Body of pancreas (tissue), 4 donors: Measurements from ENCODE around the gene MSI2. TPM values are rescaled to one million over a fixed set of nuclear protein-coding genes. Genes with fewer than 3 reads are reported as not detected.

ENCODE experiments used
- ATAC-seq: fragments of 150-250 bp; one replicate; pipeline ENCODE4 v1.9.1; 2016
- DNase-seq, 4 donors: peaks; one replicate each; pipeline ENCODE4 v3.0.0-alpha.2; 2019
- H3K27ac ChIP-seq, 4 donors: fragments of 200-600 bp; sonication (generic); 1 replicate in 3 of 4; 2 replicates in 1 of 4; pipeline versions ENCODE4 v1.5.1 to v1.6.1; 2016 to 2019; ENCODE audit warnings: mild to moderate bottlenecking in 1 of 4, mixed read lengths in 1 of 4, moderate library complexity in 1 of 4
- H3K27me3 ChIP-seq, 2 donors: fragments of 200-600 bp; sonication (generic); one replicate each; pipeline ENCODE4 v1.6.0; 2016; ENCODE audit warnings: mild to moderate bottlenecking in 1 of 2
- H3K36me3 ChIP-seq, 2 donors: fragments of 200-600 bp; sonication (generic); replicated peaks in 1 of 2; 2 replicates each; pipeline ENCODE4 v1.5.1; 2016; ENCODE audit warnings: low read depth in 2 of 2; ENCODE audit not compliant: insufficient read depth in 1 of 2
- H3K4me1 ChIP-seq: fragments of 200-600 bp; sonication (generic); one replicate; pipeline ENCODE4 v1.6.0; 2016
- H3K4me3 ChIP-seq, 2 donors: fragments of 200-600 bp; sonication (generic); 1 replicate in 1 of 2; 2 replicates in 1 of 2; pipeline ENCODE4 v1.5.1; 2016 to 2019
- H3K9me3 ChIP-seq, 3 donors: fragments of 200-600 bp; sonication (generic); 1 replicate in 2 of 3; 2 replicates in 1 of 3; pipeline ENCODE4 v1.5.1; 2016
- CTCF ChIP-seq, 7 experiments: fragments of 450-650 bp in 4 of 7; fragments of 200-600 bp in 3 of 7; sonication (generic) in 3 of 7; IDR thresholded peaks; one replicate each; pipeline ENCODE4 v1.5.1; 2016 to 2019; ENCODE audit warnings: antibody characterized with exemption in 7 of 7
- POLR2A ChIP-seq, 3 donors: fragments of 450-650 bp; IDR thresholded peaks; one replicate each; pipeline ENCODE4 v1.6.1; 2016; ENCODE audit warnings: antibody characterized with exemption in 3 of 3, mild to moderate bottlenecking in 2 of 3
- WGBS, 2 donors: methylation state at CpG; one replicate each; pipeline ENCODE4 v1.1.5; 2017; 5-methylcytosine and 5-hydroxymethylcytosine counted together
- intact Hi-C: fragments of 100-400 bp; cut with DNase I; formaldehyde crosslinking; loops from one replicate; pipeline ENCODE4 v1.15.1; 2023
- total RNA-seq, 2 donors: library from RNA; depleted of rRNA; stranded (reverse); fragments of >200 nt; gene quantifications; one replicate each; pipeline ENCODE4 v1.1.0, GENCODE V29; 2016

Gene MSI2
- total RNA-seq, 2 donors from 2014 or later: 21.1 to 28.5 TPM

GRCh38 chr17:57332501-57332900, 76.2 kb downstream of the MSI2 start:
- H3K36me3 ChIP-seq: no peaks in the 10 kb centered on the region
- 95% methylated on average over 5 of the region's 5 CpGs for WGBS, 2 donors
- no peak for ATAC-seq
- H3K27ac ChIP-seq: no peak overlapping the region
- TF ChIP-seq CTCF (IDR thresholded peaks at IDR 0.05): no peak
- no peak for TF ChIP-seq POLR2A (IDR thresholded peaks at IDR 0.05)
- intact Hi-C loops: no loop called here
- no peak overlapping the region for H3K4me3 ChIP-seq
- no peak for DNase-seq
- no peaks in the 10 kb centered on the region for H3K27me3 ChIP-seq
- H3K4me1 ChIP-seq: no peaks in the 10 kb centered on the region
- no peaks in the 10 kb centered on the region for H3K9me3 ChIP-seq

GRCh38 chr17:57335195-57335792, 79.0 kb downstream of the MSI2 start:
- DNase-seq (no peak), ATAC-seq (no peak)
- TF ChIP-seq POLR2A (IDR thresholded peaks at IDR 0.05) (no peak), CTCF (IDR thresholded peaks at IDR 0.05) (no peak)
- H3K9me3 ChIP-seq: no peaks in the 10 kb centered on the region
- no peak overlapping the region for H3K4me3 ChIP-seq
- intact Hi-C loops: no loop called here
- no peaks in the 10 kb centered on the region for H3K4me1 ChIP-seq
- H3K36me3 ChIP-seq: no peaks in the 10 kb centered on the region
- no peaks in the 10 kb centered on the region for H3K27me3 ChIP-seq
- WGBS, 2 donors: 94 to 95% methylated on average over 7 of the region's 7 CpGs
- no peak overlapping the region for H3K27ac ChIP-seq

- H3K27me3 ChIP-seq: no peaks in the 10 kb centered on the region
- H3K9me3 ChIP-seq: no peaks in the 10 kb centered on the region
- no peak overlapping the region for H3K4me3 ChIP-seq
- TF ChIP-seq POLR2A (IDR thresholded peaks at IDR 0.05) (no peak), CTCF (IDR thresholded peaks at IDR 0.05) (no peak)
- WGBS, 2 donors: 75% methylated on average over 10 to 12 of the region's 12 CpGs
- H3K4me1 ChIP-seq: no peaks in the 10 kb centered on the region
- no peak for ATAC-seq
- intact Hi-C loops: no loop called here
- H3K36me3 ChIP-seq: no peaks in the 10 kb centered on the region
- no peak for DNase-seq
- H3K27ac ChIP-seq: no peak overlapping the region
These were observed 81.1 kb downstream of the MSI2 start for GRCh38 chr17:57337390-57337789.

GRCh38 chr17:57338257-57338914, 82.1 kb downstream of the MSI2 start:
- Histone ChIP-seq H3K4me1 (peaks cover 4% of the 10 kb centered on the region), H3K27me3 (no peaks in the 10 kb centered on the region), H3K36me3 (no peaks in the 10 kb centered on the region), H3K27ac (no peak overlapping the region), H3K4me3 (no peak overlapping the region), H3K9me3 (no peaks in the 10 kb centered on the region)
- no peak for TF ChIP-seq POLR2A (IDR thresholded peaks at IDR 0.05)
- no peak for TF ChIP-seq CTCF (IDR thresholded peaks at IDR 0.05)
- intact Hi-C loops: no loop called here
- ATAC-seq (no peak), DNase-seq (no peak)
- 78 to 91% methylated on average over 12 to 13 of the region's 13 CpGs for whole genome bisulfite sequencing, 2 donors
